NOMO-1 (cell line): ENCODE measurements around the gene KDM3B.

Source experiments
- DNase-seq, 2 experiments: peaks; one replicate each; lab custom pipeline; 2025; ENCODE audit not compliant: unreplicated experiment in 2 of 2; lab: John Stamatoyannopoulos, UW

Gene KDM3B

GRCh38 chr5:138344887-138345622 is 7.4 kb upstream of the KDM3B start:
- no peak for DNase-seq

GRCh38 chr5:138346889-138347288 is 5.6 kb upstream of the KDM3B start:
- no peak for DNase-seq

- DNase-seq: no peak
Measured at GRCh38 chr5:138349852-138350562, 2.5 kb upstream of the KDM3B start.

GRCh38 chr5:138350563-138350890 is 2.0 kb upstream of the KDM3B start:
- no peak for DNase-seq

GRCh38 chr5:138351056-138351455 is 1.4 kb upstream of the KDM3B start:
- no peak for DNase-seq

GRCh38 chr5:138351517-138351916 is 968 bp upstream of the KDM3B start:
- DNase-seq: no peak

GRCh38 chr5:138352722-138353559 is 456 bp downstream of the KDM3B start:
- DNase-seq: peak; percentile 65 to 72

- peak; percentile 37 to 48 for DNase-seq
Measured at GRCh38 chr5:138353560-138354080, 1.1 kb downstream of the KDM3B start.

- DNase-seq: no peak
Measured at GRCh38 chr5:138354387-138354786, 1.9 kb downstream of the KDM3B start.

GRCh38 chr5:138354926-138355378 is 2.5 kb downstream of the KDM3B start:
- DNase-seq: peak; percentile 42 to 51

- no peak for DNase-seq
Measured at GRCh38 chr5:138359621-138360020, 7.1 kb downstream of the KDM3B start.

GRCh38 chr5:138360941-138361452 is 8.5 kb downstream of the KDM3B start:
- no peak for DNase-seq

- DNase-seq: no peak
Measured at GRCh38 chr5:138364576-138364975, 12.1 kb downstream of the KDM3B start.

- no peak for DNase-seq
Measured at GRCh38 chr5:138366632-138367382, 14.3 kb downstream of the KDM3B start.

- peak; percentile 33 to 55 for DNase-seq
Measured at GRCh38 chr5:138369261-138369660, 16.8 kb downstream of the KDM3B start.

- peak; percentile 71 to 96 for DNase-seq
Measured at GRCh38 chr5:138369706-138370105, 17.2 kb downstream of the KDM3B start.

GRCh38 chr5:138370537-138370936 is 18.1 kb downstream of the KDM3B start:
- no peak for DNase-seq

- DNase-seq: no peak
Measured at GRCh38 chr5:138371454-138371853, 19.0 kb downstream of the KDM3B start.

- no peak for DNase-seq
Measured at GRCh38 chr5:138372225-138372624, 19.7 kb downstream of the KDM3B start.

GRCh38 chr5:138372653-138373052 is 20.2 kb downstream of the KDM3B start:
- DNase-seq: no peak
